HCT116 (cell line): ENCODE data around the gene ITM2C. TPM values are rescaled to one million over a fixed set of nuclear protein-coding genes. Genes with fewer than 3 reads are reported as not detected.

Experiments used
- ATAC-seq: fragments of 200-7000 bp; cut with Tn5 transposase; 2 replicates; pipeline ENCODE4 v1.9.1; 2020; ENCODE audit warnings: mild to moderate bottlenecking, moderate library complexity
- BruUV-seq: library from RNA; stranded (reverse); fragments of 400-500 nt; replicated peaks from 2 replicates; lab custom pipeline; 2021; lab: Mats Ljungman, UMichigan
- CTCF ChIA-PET: fragments of 300-600 bp; sonication (Branson Sonifier 250); formaldehyde crosslinking; loops from one replicate; lab custom pipeline; 2021; ENCODE audit warnings: antibody characterized with exemption; lab: Charles Lee
- POLR2A ChIA-PET: fragments of 300-600, 350-600 bp; sonication (Branson Sonifier 250); formaldehyde crosslinking; loops from one replicate; lab custom pipeline; 2021; ENCODE audit warnings: antibody characterized with exemption; lab: Charles Lee
- RAD21 ChIA-PET, 2 experiments: fragments of 300-600 bp; sonication (Branson Sonifier 250); formaldehyde crosslinking; loops; one replicate each; lab custom pipeline; 2023; ENCODE audit warnings: low total read pairs in 2 of 2; ENCODE audit not compliant: uncharacterized antibody in 2 of 2, unreplicated experiment in 2 of 2, low non-redundant PET in 1 of 2; lab: Charles Lee
- DNase-seq: peaks from one replicate; pipeline ENCODE4 v3.0.0-alpha.2; 2010; ENCODE audit warnings: low read depth, low spot score
- H2AFZ ChIP-seq: fragments of 200-600 bp; shearing (Covaris generic), sonication (generic); 2 replicates; pipeline ENCODE4 v1.6.1; 2017; ENCODE audit warnings: low read depth, mixed run types, mixed read lengths, antibody characterized with exemption, low read length; ENCODE audit not compliant: poor library complexity, severe bottlenecking
- H3K27ac ChIP-seq: 2 replicates; pipeline ENCODE4 v1.5.1; 2012; ENCODE audit warnings: low read depth, low read length
- H3K27me3 ChIP-seq: fragments of 200-600 bp; sonication (generic); 2 replicates; pipeline ENCODE4 v1.6.1; 2016; ENCODE audit warnings: mixed run types, low read length, mixed read lengths; ENCODE audit not compliant: insufficient read depth
- H3K36me3 ChIP-seq, 2 experiments: fragments of 200-500 bp in 1 of 2; fragments of 200-600 bp in 1 of 2; sonication (Bioruptor generic) in 1 of 2; sonication (generic) in 1 of 2; 2 replicates each; pipeline versions ENCODE4 v1.5.1 to v1.6.1; 2014 to 2016; ENCODE audit warnings: low read length in 2 of 2, inconsistent platforms in 1 of 2, mixed read lengths in 1 of 2, mixed run types in 1 of 2; ENCODE audit not compliant: insufficient read depth in 2 of 2, control insufficient read depth in 1 of 2
- H3K4me1 ChIP-seq, 2 experiments: fragments of 200-600 bp in 1 of 2; sonication (generic) in 1 of 2; 2 replicates each; pipeline versions ENCODE4 v1.5.1 to v1.6.1; 2012 to 2017; ENCODE audit warnings: low read length in 2 of 2, inconsistent platforms in 1 of 2, mild to moderate bottlenecking in 1 of 2, mixed read lengths in 1 of 2, mixed run types in 1 of 2, moderate library complexity in 1 of 2; ENCODE audit not compliant: insufficient read depth in 2 of 2, control insufficient read depth in 1 of 2
- H3K4me2 ChIP-seq: fragments of 200-600 bp; sonication (generic); 2 replicates; pipeline ENCODE4 v1.6.1; 2017; ENCODE audit warnings: mixed run types, low read length, mixed read lengths
- H3K4me3 ChIP-seq, 2 experiments: fragments of 200-600 bp in 1 of 2; sonication (generic) in 1 of 2; replicated peaks in 1 of 2; 2 replicates each; pipeline ENCODE4 v1.5.1; 2011 to 2016; ENCODE audit warnings: low read length in 2 of 2, control low read depth in 1 of 2, low read depth in 1 of 2, mild to moderate bottlenecking in 1 of 2, mixed read lengths in 1 of 2, mixed run types in 1 of 2
- H3K79me2 ChIP-seq: fragments of 200-600 bp; sonication (generic); 2 replicates; pipeline ENCODE4 v1.6.1; 2017; ENCODE audit warnings: mild to moderate bottlenecking, mixed run types, low read length, moderate library complexity, mixed read lengths; ENCODE audit not compliant: insufficient read depth
- H3K9ac ChIP-seq: fragments of 200-600 bp; sonication (generic); 2 replicates; pipeline ENCODE4 v1.6.1; 2016; ENCODE audit warnings: low read length, mixed read lengths
- H3K9me2 ChIP-seq: fragments of 200-600 bp; sonication (generic), shearing (Covaris generic); 2 replicates; pipeline ENCODE4 v1.6.1; 2017; ENCODE audit warnings: mixed run types, mild to moderate bottlenecking, moderate library complexity; ENCODE audit not compliant: insufficient read depth
- H3K9me3 ChIP-seq, 2 experiments: fragments of 200-500 bp in 1 of 2; fragments of 200-600 bp in 1 of 2; sonication (Bioruptor generic) in 1 of 2; sonication (generic) in 1 of 2; 2 replicates each; pipeline ENCODE4 v1.6.1; 2014 to 2017; ENCODE audit warnings: low read length in 2 of 2, mixed read lengths in 2 of 2, inconsistent platforms in 1 of 2, low read depth in 1 of 2, mild to moderate bottlenecking in 1 of 2, mixed run types in 1 of 2, moderate library complexity in 1 of 2; ENCODE audit not compliant: control insufficient read depth in 1 of 2, insufficient read depth in 1 of 2
- H4K20me1 ChIP-seq: fragments of 200-600 bp; sonication (generic), shearing (Covaris generic); 2 replicates; pipeline ENCODE4 v1.6.1; 2017; ENCODE audit warnings: mixed run types, mild to moderate bottlenecking, moderate library complexity; ENCODE audit not compliant: insufficient read depth
- CEBPB ChIP-seq: IDR thresholded peaks from 2 replicates; pipeline ENCODE4 v1.6.1; 2012; ENCODE audit warnings: low read depth
- EGR1 ChIP-seq: IDR thresholded peaks from 2 replicates; pipeline ENCODE4 v1.6.1; 2012; ENCODE audit warnings: low read depth
- EZH2 ChIP-seq: fragments of 200-600 bp; sonication (generic); IDR thresholded peaks from 2 replicates; pipeline ENCODE4 v1.6.1; 2017; ENCODE audit warnings: antibody characterized with exemption, mixed run types
- EZH2phosphoT487 ChIP-seq: fragments of 200-600 bp; IDR thresholded peaks from 2 replicates; pipeline ENCODE4 v1.6.1; 2018; ENCODE audit warnings: antibody characterized with exemption, borderline replicate concordance
- FOSL1 ChIP-seq: IDR thresholded peaks from 2 replicates; pipeline ENCODE4 v1.6.1; 2012; ENCODE audit warnings: low read depth
- MAX ChIP-seq: IDR thresholded peaks from 2 replicates; pipeline ENCODE4 v1.6.1; 2012
- POLR2A ChIP-seq: IDR thresholded peaks from 2 replicates; pipeline ENCODE4 v1.7.0; 2011; ENCODE audit warnings: borderline replicate concordance; ENCODE audit not compliant: insufficient read depth, insufficient read length; ENCODE audit errors: extremely low read depth
- POLR2AphosphoS5 ChIP-seq: IDR thresholded peaks from 2 replicates; pipeline ENCODE4 v1.6.1; 2011; ENCODE audit warnings: mild to moderate bottlenecking, low read depth, low read length, moderate library complexity
- RAD21 ChIP-seq: IDR thresholded peaks from 2 replicates; pipeline ENCODE4 v1.6.1; 2012; ENCODE audit warnings: low read depth, mild to moderate bottlenecking
- REST ChIP-seq: IDR thresholded peaks from 2 replicates; pipeline ENCODE4 v1.6.1; 2012; ENCODE audit warnings: low read depth
- SP1 ChIP-seq: IDR thresholded peaks from 2 replicates; pipeline ENCODE4 v1.6.1; 2012; ENCODE audit warnings: low read depth
- SRF ChIP-seq: IDR thresholded peaks from 2 replicates; pipeline ENCODE4 v1.6.1; 2012; ENCODE audit warnings: low read depth
- YY1 ChIP-seq: IDR thresholded peaks from 2 replicates; pipeline ENCODE4 v1.6.1; 2011; ENCODE audit warnings: low read length, low read depth, moderate library complexity, mild to moderate bottlenecking; ENCODE audit not compliant: insufficient replicate concordance; ENCODE audit errors: extremely low read depth
- ZBTB33 ChIP-seq: IDR thresholded peaks from 2 replicates; pipeline ENCODE4 v1.6.1; 2011; ENCODE audit warnings: mild to moderate bottlenecking, low read length, moderate library complexity; ENCODE audit not compliant: insufficient replicate concordance; ENCODE audit errors: extremely low read depth
- ZNF274 ChIP-seq: fragments of 200-500 bp; sonication (Bioruptor generic); IDR thresholded peaks from 2 replicates; pipeline ENCODE4 v1.6.1; 2014; ENCODE audit warnings: mild to moderate bottlenecking, low read depth, low read length, inconsistent platforms
- intact Hi-C: fragments of 100-400 bp; cut with micrococcal nuclease; formaldehyde crosslinking; loops from 2 replicates; pipeline ENCODE4 v1.10.0; 2022
- total RNA-seq: library from RNA; stranded (reverse); gene quantifications from one replicate; pipeline ENCODE4 v1.2.1, GENCODE V29; 2021; ENCODE audit not compliant: unreplicated experiment

Gene ITM2C
- total RNA-seq, 1 experiment from 2014 or later: 117 TPM

GRCh38 chr2:230915319-230915718, 50.6 kb downstream of the ITM2C start:
- H3K4me3 ChIP-seq: no peak overlapping the region
- intact Hi-C loops: no loop called here
- H3K4me1 ChIP-seq: no peaks in the 10 kb centered on the region
- H3K9me2 ChIP-seq: no peaks in the 10 kb centered on the region
- H4K20me1 ChIP-seq: no peaks in the 10 kb centered on the region
- ChIA-PET POLR2A (no interaction called here), CTCF (no interaction called here), RAD21 (no interaction called here)
- no peak for DNase-seq
- H3K4me2 ChIP-seq: no peak overlapping the region
- no peaks in the 10 kb centered on the region for H3K79me2 ChIP-seq
- no peak overlapping the region for H3K27ac ChIP-seq
- ATAC-seq: no peak
- no peaks in the 10 kb centered on the region for H3K9me3 ChIP-seq
- H3K27me3 ChIP-seq: no peaks in the 10 kb centered on the region
- H3K36me3 ChIP-seq: no peaks in the 10 kb centered on the region
- BruUV-seq: no TSS peak
- no peak for TF ChIP-seq ZBTB33
- TF ChIP-seq YY1: no peak
- no peak for TF ChIP-seq FOSL1
- no peak for TF ChIP-seq ZNF274
- no peak for TF ChIP-seq SRF
- TF ChIP-seq POLR2AphosphoS5: no peak
- TF ChIP-seq RAD21: no peak
- TF ChIP-seq EZH2: no peak
- no peak for TF ChIP-seq MAX
- TF ChIP-seq EGR1: no peak
- no peak for TF ChIP-seq EZH2phosphoT487
- no peak for TF ChIP-seq SP1
- TF ChIP-seq POLR2A: no peak
- TF ChIP-seq REST: no peak
- TF ChIP-seq CEBPB: no peak
- no peak overlapping the region for H3K9ac ChIP-seq
- H2AFZ ChIP-seq: no peak overlapping the region
